GM23248 (cell line): ENCODE measurements around the gene PRKRIP1. TPM values are rescaled to one million over a fixed set of nuclear protein-coding genes. Genes with fewer than 3 reads are reported as not detected.
A peak's percentile ranks its signal among the peaks of the same experiment; 100 is the strongest.

Source experiments
- DNase-seq: peaks from one replicate; pipeline ENCODE4 v3.0.0-alpha.2; 2015
- H2AFZ ChIP-seq: fragments of 200-600 bp; sonication (generic); 2 replicates; pipeline ENCODE4 v1.6.1; 2016; ENCODE audit warnings: antibody characterized with exemption
- H3F3A ChIP-seq: fragments of 200-600 bp; sonication (generic); 2 replicates; pipeline ENCODE4 v1.6.1; 2016; ENCODE audit warnings: mild to moderate bottlenecking, antibody characterized with exemption, mixed run types; ENCODE audit not compliant: insufficient read depth
- H3K27ac ChIP-seq: fragments of 200-600 bp; sonication (generic); 2 replicates; pipeline ENCODE4 v1.5.1; 2016; ENCODE audit warnings: mild to moderate bottlenecking
- H3K27me3 ChIP-seq: fragments of 200-600 bp; sonication (generic); replicated peaks from 2 replicates; pipeline ENCODE4 v1.6.1; 2016; ENCODE audit warnings: mild to moderate bottlenecking; ENCODE audit not compliant: insufficient read depth
- H3K36me3 ChIP-seq: fragments of 200-600 bp; sonication (generic); 2 replicates; pipeline ENCODE4 v1.6.1; 2016; ENCODE audit warnings: low read depth, mild to moderate bottlenecking
- H3K4me1 ChIP-seq: fragments of 200-600 bp; sonication (generic); 2 replicates; pipeline ENCODE4 v1.6.1; 2016; ENCODE audit warnings: mild to moderate bottlenecking; ENCODE audit not compliant: insufficient read depth
- H3K4me2 ChIP-seq: fragments of 200-600 bp; sonication (generic); one replicate; pipeline ENCODE4 v1.6.1; 2016; ENCODE audit warnings: mild to moderate bottlenecking; ENCODE audit not compliant: unreplicated experiment
- H3K4me3 ChIP-seq: fragments of 200-600 bp; sonication (generic); 2 replicates; pipeline ENCODE4 v1.5.1; 2016; ENCODE audit warnings: mild to moderate bottlenecking
- H3K79me2 ChIP-seq: fragments of 200-600 bp; sonication (generic); 2 replicates; pipeline ENCODE4 v1.6.1; 2016; ENCODE audit warnings: mild to moderate bottlenecking; ENCODE audit not compliant: insufficient read depth
- H3K9ac ChIP-seq: fragments of 200-600 bp; sonication (generic); 2 replicates; pipeline ENCODE4 v1.6.1; 2016; ENCODE audit warnings: mild to moderate bottlenecking
- H3K9me2 ChIP-seq: fragments of 200-600 bp; sonication (generic); 2 replicates; pipeline ENCODE4 v1.6.1; 2016; ENCODE audit warnings: mixed run types, mild to moderate bottlenecking, moderate library complexity; ENCODE audit not compliant: insufficient read depth
- H3K9me3 ChIP-seq: fragments of 200-600 bp; sonication (generic); one replicate; pipeline ENCODE4 v1.6.1; 2017; ENCODE audit warnings: low read depth
- H4K20me1 ChIP-seq: fragments of 200-600 bp; sonication (generic); 2 replicates; pipeline ENCODE4 v1.6.0; 2016; ENCODE audit not compliant: insufficient read depth
- EZH2 ChIP-seq: fragments of 200-600 bp; sonication (generic); IDR thresholded peaks from 2 replicates; pipeline ENCODE4 v1.6.1; 2018; ENCODE audit warnings: antibody characterized with exemption, mild to moderate bottlenecking; ENCODE audit not compliant: insufficient read depth, poor library complexity, severe bottlenecking
- EZH2phosphoT487 ChIP-seq: fragments of 200-600 bp; sonication (generic); IDR thresholded peaks from 2 replicates; pipeline ENCODE4 v1.6.1; 2018; ENCODE audit warnings: antibody characterized with exemption, moderate library complexity, mild to moderate bottlenecking, low read depth; ENCODE audit not compliant: insufficient read depth
- WGBS, 2 experiments: methylation state at CpG; one replicate each; pipeline ENCODE4 v1.1.6; 2015 to 2017; ENCODE audit warnings: low lambda C conversion rate in 2 of 2, low coverage in 1 of 2; ENCODE audit errors: missing lambda C conversion rate in 2 of 2; 5-methylcytosine and 5-hydroxymethylcytosine counted together
- in situ Hi-C: fragments of 300-500 bp; cut with MboI; formaldehyde crosslinking; loops from 2 replicates; pipeline ENCODE4 v1.15.0; 2020
- polyA plus RNA-seq: library from polyadenylated mRNA; unstranded; fragments of >200 nt; fragmentation: Nextera tagmentation; extraction: Ambion mirVana; gene quantifications from 2 replicates; pipeline ENCODE4 v1.2.1, GENCODE V29; 2016
- total RNA-seq: library from RNA; depleted of rRNA; stranded (reverse); fragments of >200 nt; shearing (Covaris generic); gene quantifications from 2 replicates; pipeline ENCODE4 v1.2.3, GENCODE V29; 2014

Gene PRKRIP1
- total and polyA plus RNA-seq, 2 experiments from 2014 or later = 17.3 to 19.1 TPM

DNA sequence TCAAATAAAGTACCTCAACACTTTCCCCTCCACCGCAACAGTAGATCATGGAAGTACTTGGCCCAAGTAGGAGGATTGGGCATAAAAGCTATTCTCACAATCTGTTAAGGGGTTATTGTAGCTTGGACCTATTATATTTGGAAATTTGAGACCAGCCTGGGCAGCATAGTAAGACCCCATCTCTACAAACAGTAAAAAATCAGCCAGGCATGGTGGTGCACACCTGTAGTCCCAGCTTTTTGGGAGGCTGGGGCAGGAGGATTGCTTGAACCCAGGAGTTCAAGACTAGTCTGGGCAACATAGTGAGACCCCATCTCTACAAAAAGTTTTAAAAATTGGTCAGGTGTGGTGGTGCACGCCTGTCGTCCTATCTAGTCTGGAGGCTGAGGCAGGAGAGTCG is 13.2 kb downstream of the PRKRIP1 start:
- Histone ChIP-seq H3K36me3 (peaks cover 56% of the 10 kb centered on the region), H3K79me2 (peaks cover 47% of the 10 kb centered on the region), H3K27ac (no peak overlapping the region), H3K4me1 (no peaks in the 10 kb centered on the region), H3K9me3 (no peaks in the 10 kb centered on the region), H3K4me3 (no peak overlapping the region), H3K9me2 (no peaks in the 10 kb centered on the region), H2AFZ (no peak overlapping the region), H3F3A (peaks cover 4% of the 10 kb centered on the region; the same call in 1 of the 2 replicates), H4K20me1 (no peaks in the 10 kb centered on the region), H3K9ac (no peak overlapping the region), H3K4me2 (no peak overlapping the region), H3K27me3 (no peaks in the 10 kb centered on the region)
- 96% methylated on average over 4 of the region's 4 CpGs for WGBS, 2 experiments
- in situ Hi-C loops = no loop called here
- DNase-seq = no peak
- TF ChIP-seq EZH2phosphoT487 = no peak

DNA sequence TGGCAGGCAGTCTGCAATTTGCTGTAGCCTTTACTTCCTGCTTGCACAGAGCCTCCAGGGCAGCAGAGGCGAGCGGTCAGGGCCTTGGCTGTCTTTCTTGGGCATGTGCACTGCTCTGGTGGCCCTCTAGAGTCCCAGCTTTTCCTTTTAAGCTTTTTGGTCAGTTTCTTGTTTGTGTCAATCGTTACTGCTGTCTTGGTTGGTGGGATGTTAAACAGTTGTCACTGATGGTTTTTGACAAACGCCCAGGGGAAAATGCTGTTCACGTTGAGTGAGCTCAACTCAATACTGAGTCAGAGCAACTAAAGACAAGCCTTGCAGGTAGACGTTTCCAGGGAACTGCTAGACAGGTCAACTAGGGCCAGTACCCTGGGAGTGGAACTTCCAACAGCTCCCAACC is 14.0 kb downstream of the PRKRIP1 start:
- in situ Hi-C loops = no loop called here
- peaks cover 47% of the 10 kb centered on the region for H3K79me2 ChIP-seq
- no peak for TF ChIP-seq EZH2phosphoT487
- TF ChIP-seq EZH2 = no peak
- H3K27ac ChIP-seq = no peak overlapping the region
- 48 to 54% methylated on average over 6 of the region's 6 CpGs for whole genome bisulfite sequencing, 2 experiments
- H4K20me1 ChIP-seq = no peaks in the 10 kb centered on the region
- H3K9me3 ChIP-seq = no peaks in the 10 kb centered on the region
- H3K4me1 ChIP-seq = no peaks in the 10 kb centered on the region
- H3K4me2 ChIP-seq = no peak overlapping the region
- DNase-seq = no peak
- no peaks in the 10 kb centered on the region for H3K9me2 ChIP-seq
- H3K4me3 ChIP-seq = no peak overlapping the region
- peaks cover 4% of the 10 kb centered on the region; the same call in 1 of the 2 replicates for H3F3A ChIP-seq
- no peak overlapping the region for H3K9ac ChIP-seq
- no peaks in the 10 kb centered on the region for H3K27me3 ChIP-seq
- peaks cover 58% of the 10 kb centered on the region for H3K36me3 ChIP-seq
- H2AFZ ChIP-seq = no peak overlapping the region

DNA sequence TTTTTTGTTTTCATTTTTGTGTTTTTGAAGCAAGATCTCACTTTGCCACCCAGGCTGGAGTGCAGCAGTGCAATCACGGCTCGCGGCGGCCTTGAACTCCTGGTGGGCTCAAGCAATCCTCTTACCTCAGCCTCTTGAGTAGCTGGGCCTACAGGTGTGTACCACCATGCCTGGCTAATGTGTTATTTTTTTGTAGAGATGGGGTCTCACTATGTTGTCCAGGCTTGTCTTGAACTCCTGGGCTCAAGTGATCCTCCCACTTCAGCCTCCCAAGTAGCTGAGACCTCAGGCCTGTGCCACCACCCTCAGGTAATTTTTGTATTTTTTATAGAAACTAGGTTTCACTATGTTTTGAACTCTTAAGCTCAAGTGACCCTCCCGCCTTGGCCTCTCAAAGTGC is 14.8 kb downstream of the PRKRIP1 start:
- DNase-seq = no peak

DNA sequence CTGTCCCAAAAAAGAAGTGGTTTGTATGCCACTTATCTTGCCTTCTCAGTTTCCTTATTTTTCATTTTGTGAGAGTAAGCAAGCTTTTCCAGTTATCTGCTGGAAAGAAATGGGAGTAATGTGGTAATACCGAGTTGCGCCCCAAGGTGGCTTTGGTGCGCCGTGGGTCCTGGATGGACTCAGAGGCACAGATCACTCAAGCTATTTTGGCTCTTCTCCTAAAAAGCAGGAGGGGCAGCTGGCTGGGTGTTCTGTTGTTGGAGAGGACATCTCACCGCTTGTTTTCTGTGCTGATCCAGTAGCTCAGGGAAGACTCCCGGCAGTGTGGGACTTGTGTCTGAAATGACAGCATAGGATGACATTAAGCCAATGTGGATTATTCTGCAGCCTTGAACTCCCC is 16.4 kb downstream of the PRKRIP1 start:
- Histone ChIP-seq H3K36me3 (peaks cover 43% of the 10 kb centered on the region), H3K9me3 (no peaks in the 10 kb centered on the region), H3K27ac (no peak overlapping the region), H3K4me1 (no peaks in the 10 kb centered on the region), H3K9me2 (no peaks in the 10 kb centered on the region), H2AFZ (no peak overlapping the region), H3F3A (peaks cover 4% of the 10 kb centered on the region; the same call in 1 of the 2 replicates), H3K27me3 (no peaks in the 10 kb centered on the region), H3K4me3 (no peak overlapping the region), H3K9ac (no peak overlapping the region), H3K4me2 (no peak overlapping the region), H4K20me1 (no peaks in the 10 kb centered on the region), H3K79me2 (peaks cover 45% of the 10 kb centered on the region)
- peak; percentile 61 for DNase-seq
- no peak for TF ChIP-seq EZH2
- TF ChIP-seq EZH2phosphoT487 = no peak
- 42 to 43% methylated on average over 6 of the region's 6 CpGs for WGBS, 2 experiments
- in situ Hi-C loops = no loop called here

More for the DNA sequence above, 14.8 kb downstream of the PRKRIP1 start:
- H3K27ac ChIP-seq = no peak overlapping the region
- no peaks in the 10 kb centered on the region for H3K27me3 ChIP-seq
- peaks cover 51% of the 10 kb centered on the region for H3K36me3 ChIP-seq
- no peak overlapping the region for H3K4me2 ChIP-seq
- no peak overlapping the region for H2AFZ ChIP-seq
- in situ Hi-C loops = no loop called here
- TF ChIP-seq EZH2phosphoT487 = no peak
- no peak for TF ChIP-seq EZH2
- H3K9me3 ChIP-seq = no peaks in the 10 kb centered on the region
- no peak overlapping the region for H3K9ac ChIP-seq
- no peaks in the 10 kb centered on the region for H4K20me1 ChIP-seq
- 99% methylated on average over 5 of the region's 5 CpGs for WGBS, 2 experiments
- H3K4me3 ChIP-seq = no peak overlapping the region
- H3K9me2 ChIP-seq = no peaks in the 10 kb centered on the region
- peaks cover 4% of the 10 kb centered on the region; the same call in 1 of the 2 replicates for H3F3A ChIP-seq
- H3K79me2 ChIP-seq = peaks cover 47% of the 10 kb centered on the region
- no peaks in the 10 kb centered on the region for H3K4me1 ChIP-seq

- H3K9me3 ChIP-seq = no peaks in the 10 kb centered on the region
Observed at GRCh38 chr7:102413091-102413490, 16.9 kb downstream of the PRKRIP1 start.

More at GRCh38 chr7:102413091-102413490, 16.9 kb downstream of the PRKRIP1 start:
- no peak overlapping the region for H3K27ac ChIP-seq
- no peak for TF ChIP-seq EZH2phosphoT487
- TF ChIP-seq EZH2 = no peak
- no peaks in the 10 kb centered on the region for H3K27me3 ChIP-seq
- no peaks in the 10 kb centered on the region for H3K9me2 ChIP-seq
- peaks cover 38% of the 10 kb centered on the region for H3K36me3 ChIP-seq
- no peaks in the 10 kb centered on the region for H3K4me1 ChIP-seq
- no peak overlapping the region for H3K9ac ChIP-seq
- no peak overlapping the region for H3K4me2 ChIP-seq
- H3K79me2 ChIP-seq = peaks cover 42% of the 10 kb centered on the region
- 72 to 74% methylated on average over 5 of the region's 5 CpGs for WGBS, 2 experiments
- no peaks in the 10 kb centered on the region for H4K20me1 ChIP-seq
- DNase-seq = no peak
- in situ Hi-C loops = no loop called here
- H3F3A ChIP-seq = peaks cover 4% of the 10 kb centered on the region; the same call in 1 of the 2 replicates
- no peak overlapping the region for H3K4me3 ChIP-seq
- no peak overlapping the region for H2AFZ ChIP-seq
